Caco-2 (cell line): Measurements from ENCODE around the gene DTYMK. TPM values are rescaled to one million over a fixed set of nuclear protein-coding genes. Genes with fewer than 3 reads are reported as not detected.

Experiments
- Bru-seq: library from RNA; stranded (reverse); fragments of 400-500 nt; gene quantifications from one replicate; lab custom pipeline; 2021; lab: Mats Ljungman, UMichigan
- BruChase-seq, 2 experiments: library from RNA; stranded (reverse); fragments of 400-500 nt; gene quantifications; one replicate each; lab custom pipeline; 2021; lab: Mats Ljungman, UMichigan
- BruUV-seq: library from RNA; stranded (reverse); fragments of 400-500 nt; replicated peaks from 2 replicates; lab custom pipeline; 2021; lab: Mats Ljungman, UMichigan
- CTCF ChIA-PET: fragments of 300-600 bp; sonication (Branson Sonifier 250); formaldehyde crosslinking; loops from one replicate; lab custom pipeline; 2022; ENCODE audit warnings: antibody characterized with exemption; lab: Charles Lee
- POLR2A ChIA-PET: fragments of 300-600 bp; sonication (Branson Sonifier 250); formaldehyde crosslinking; loops from one replicate; lab custom pipeline; 2022; ENCODE audit warnings: antibody characterized with exemption; lab: Charles Lee
- DNase-seq, 2 experiments: peaks; one replicate each; pipeline versions ENCODE4 v3.0.0 to v3.0.0-alpha.2; 2020 to 2022
- H3K27me3 ChIP-seq: replicated peaks from 2 replicates; pipeline ENCODE4 v1.6.0; 2011; ENCODE audit warnings: low read length; ENCODE audit not compliant: control insufficient read depth, insufficient read depth
- H3K36me3 ChIP-seq: 2 replicates; pipeline ENCODE4 v1.5.1; 2011; ENCODE audit warnings: low read length; ENCODE audit not compliant: control insufficient read depth, insufficient read depth
- H3K4me1 ChIP-seq: fragments of 250-450 bp; sonication (Bioruptor Pico); 2 replicates; pipeline ENCODE4 v1.5.1; 2020; ENCODE audit warnings: mild to moderate bottlenecking
- H3K4me3 ChIP-seq: 2 replicates; pipeline ENCODE4 v1.5.1; 2011; ENCODE audit warnings: low read depth, mild to moderate bottlenecking, control low read depth, low read length
- H3K9me3 ChIP-seq: fragments of 250-450 bp; sonication (Bioruptor Pico); 2 replicates; pipeline ENCODE4 v1.5.1; 2020; ENCODE audit warnings: mild to moderate bottlenecking, moderate library complexity
- H3K27ac Mint-ChIP-seq: one replicate; pipeline ENCODE4 v1.8.0; 2022; ENCODE audit warnings: mixed read lengths; ENCODE audit not compliant: unreplicated experiment
- H3K27me3 Mint-ChIP-seq: one replicate; pipeline ENCODE4 v1.8.0; 2022; ENCODE audit warnings: mixed read lengths; ENCODE audit not compliant: insufficient read depth, unreplicated experiment
- H3K36me3 Mint-ChIP-seq: one replicate; pipeline ENCODE4 v1.8.0; 2022; ENCODE audit warnings: mild to moderate bottlenecking, mixed read lengths; ENCODE audit not compliant: insufficient read depth, unreplicated experiment
- H3K4me1 Mint-ChIP-seq: one replicate; pipeline ENCODE4 v1.8.0; 2022; ENCODE audit warnings: low read depth, mixed read lengths; ENCODE audit not compliant: unreplicated experiment
- H3K4me3 Mint-ChIP-seq: one replicate; pipeline ENCODE4 v1.8.0; 2022; ENCODE audit warnings: mild to moderate bottlenecking, moderate library complexity, mixed read lengths; ENCODE audit not compliant: unreplicated experiment
- H3K9me3 Mint-ChIP-seq: one replicate; pipeline ENCODE4 v1.8.0; 2022; ENCODE audit warnings: mixed read lengths; ENCODE audit not compliant: unreplicated experiment
- CTCF ChIP-seq, 2 experiments: fragments of 200-600 bp in 1 of 2; IDR thresholded peaks; 1 replicate in 1 of 2; 2 replicates in 1 of 2; pipeline versions ENCODE4 v1.5.1 to v1.8.0; 2011 to 2022; ENCODE audit warnings: antibody characterized with exemption in 1 of 2, control low read depth in 1 of 2, inconsistent platforms in 1 of 2, low read depth in 1 of 2, low read length in 1 of 2, mild to moderate bottlenecking in 1 of 2, moderate library complexity in 1 of 2; ENCODE audit not compliant: insufficient read depth in 1 of 2, severe bottlenecking in 1 of 2, unreplicated experiment in 1 of 2
- intact Hi-C: fragments of 100-400 bp; cut with micrococcal nuclease; formaldehyde crosslinking; loops from one replicate; pipeline ENCODE4 v1.10.0; 2022; ENCODE audit not compliant: unreplicated experiment
- long read RNA-seq: library from polyadenylated mRNA; stranded (forward); transcript quantifications from one replicate; pipeline ENCODE4 v2.0.0, GENCODE V29; 2022
- total RNA-seq: library from RNA; stranded (reverse); gene quantifications from 2 replicates; pipeline ENCODE4 v1.2.3, GENCODE V29; 2022

Gene DTYMK
- total RNA-seq (65.1 and 68.4 TPM in 2 replicates), Bru-seq, nascent RNA (percentile 82 among the genes with signal in this experiment), BruChase-seq, experiment 1, labeled RNA remaining after a 2-hour chase (percentile 92 among the genes with signal in this experiment), BruChase-seq, experiment 2, labeled RNA remaining after a 6-hour chase (percentile 87 among the genes with signal in this experiment)
- long read RNA-seq, transcript DTYMK-206 (2 exons, 890 nt): minor isoform, 7 of 152 reads
- long read RNA-seq, transcript DTYMK-202 (4 exons, 1,089 nt): minor isoform, 7 of 152 reads
- long read RNA-seq, transcript DTYMK-201 (5 exons, 1,232 nt): major isoform, 110 of 152 reads
- long read RNA-seq, partial matches to known transcripts: 5 of 152 reads
- long read RNA-seq, other reads (novel, unspliced or antisense): 23 of 152 reads

DNA sequence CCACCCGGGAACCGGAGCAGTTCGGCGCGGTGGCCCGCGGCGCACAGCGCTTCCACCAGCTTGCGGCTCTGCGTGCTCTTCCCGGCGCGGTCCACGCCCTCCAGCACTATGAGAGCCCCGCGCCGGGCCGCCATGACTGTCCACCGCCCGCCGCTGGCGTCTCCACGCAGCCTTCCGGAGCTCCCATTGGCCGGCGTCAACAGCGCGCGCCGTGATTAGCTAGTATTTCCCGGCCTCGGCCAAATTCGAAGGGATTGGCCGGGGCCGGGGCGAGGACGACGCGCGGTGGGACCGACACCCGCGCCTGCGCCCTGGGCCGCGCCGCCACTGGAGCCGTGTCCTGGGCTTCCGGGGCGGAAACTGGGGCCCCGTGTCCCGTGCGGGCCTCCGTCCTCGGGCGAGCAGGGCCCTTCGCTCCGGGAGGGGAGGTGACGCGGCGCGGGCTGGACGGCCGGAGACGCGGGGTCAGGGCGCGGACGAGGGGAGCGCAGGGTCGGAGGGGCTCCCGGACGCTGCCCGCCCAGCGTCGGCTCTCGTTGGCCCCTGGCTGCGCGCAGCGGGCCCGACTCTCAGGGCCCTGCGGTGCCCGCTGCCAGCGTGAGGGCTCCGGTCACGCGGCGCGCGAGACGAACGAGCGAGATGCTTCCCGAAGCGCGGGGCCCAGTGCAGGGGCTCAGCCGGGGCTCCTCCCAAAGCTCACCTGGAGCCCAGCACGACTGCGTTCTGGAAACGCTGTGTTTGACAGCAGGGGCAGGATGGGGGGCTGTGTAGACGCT, at the start of gene DTYMK:
Gene DTYMK, minus strand, starts transcription at position 166 of the 776 bp plus-strand sequence. Its CDS starts 32 bp downstream, at position 134.
- intact Hi-C loops: loop anchor here (2.0 kb wide), 1 partner anchor 14 kb away; no protein-coding TSS in a partner anchor
- TF ChIP-seq CTCF (IDR thresholded peaks at IDR 0.05; ENCODE audit: insufficient read depth in 1 of 2, low read depth in 1 of 2, low read length in 1 of 2, severe bottlenecking in 1 of 2, unreplicated experiment in 1 of 2): no peak
- no peaks in the 10 kb centered on the region for H3K9me3 ChIP-seq
- peak within 1 kb of the TSS; percentile 80 for H3K4me3 ChIP-seq
- H3K4me3 Mint-ChIP-seq: peak within 1 kb of the TSS; percentile 91
- H3K36me3 ChIP-seq: peaks cover 1% of the 10 kb centered on the region; the same call in 1 of the 2 replicates
- H3K4me1 ChIP-seq: peaks cover 4% of the 10 kb centered on the region; the same call in 1 of the 2 replicates
- H3K9me3 Mint-ChIP-seq: no peaks in the 10 kb centered on the region
- DNase-seq: peak; percentile 91 to 94
- no peaks in the 10 kb centered on the region for H3K27me3 Mint-ChIP-seq
- peaks cover 36% of the 10 kb centered on the region for H3K36me3 Mint-ChIP-seq
- H3K4me1 Mint-ChIP-seq: no peaks in the 10 kb centered on the region
- H3K27me3 ChIP-seq: no peaks in the 10 kb centered on the region
- ChIA-PET POLR2A (interaction anchor here (0.5 to 3.0 kb wide), 7 partner anchors 8 to 330 kb away, joined by 3 to 44 read pairs (median 3); partner anchors contain the start of genes D2HGDH, FARP2 and ING5), CTCF (interaction anchor here (1.0 kb wide), 2 partner anchors 15 to 191 kb away, joined by 3 to 7 read pairs; partner anchors contain the start of gene ING5)
- H3K27ac Mint-ChIP-seq: peak within 1 kb of the TSS; percentile 88
- TSS peak; percentile 55 for BruUV-seq

GRCh38 chr2:241736111-241736510, 49.5 kb upstream of the DTYMK start:
- H3K9me3 Mint-ChIP-seq: no peaks in the 10 kb centered on the region
- no peaks in the 10 kb centered on the region for H3K9me3 ChIP-seq
- ChIA-PET CTCF (no interaction called here), POLR2A (no interaction called here)
- no peak for DNase-seq
- H3K36me3 Mint-ChIP-seq: peaks cover 6% of the 10 kb centered on the region
- TSS peak; percentile 19 for BruUV-seq
- no peaks in the 10 kb centered on the region for H3K36me3 ChIP-seq
- no peak overlapping the region for H3K27ac Mint-ChIP-seq
- no peak for TF ChIP-seq CTCF (IDR thresholded peaks at IDR 0.05; ENCODE audit: insufficient read depth in 1 of 2, low read depth in 1 of 2, low read length in 1 of 2, severe bottlenecking in 1 of 2, unreplicated experiment in 1 of 2)
- intact Hi-C loops: no loop called here
- no peaks in the 10 kb centered on the region for H3K27me3 ChIP-seq
- H3K4me1 ChIP-seq: peaks cover 9% of the 10 kb centered on the region; the same call in 1 of the 2 replicates
- H3K4me1 Mint-ChIP-seq: no peaks in the 10 kb centered on the region
- H3K27me3 Mint-ChIP-seq: no peaks in the 10 kb centered on the region
- no peak overlapping the region for H3K4me3 ChIP-seq
- peak overlapping the region; percentile 69 for H3K4me3 Mint-ChIP-seq
